Measurements from ENCODE around the gene MMP17. TPM values are rescaled to one million over a fixed set of nuclear protein-coding genes. Genes with fewer than 3 reads are reported as not detected.
"Not testable (repeated sequence)": the region's sequence is repeated elsewhere in the genome, so short reads cannot be mapped to it uniquely, and the experiment has no call there.

Gene MMP17
- polyA plus RNA-seq, 1 donor from 2014 or later: 79.0 TPM

DNA sequence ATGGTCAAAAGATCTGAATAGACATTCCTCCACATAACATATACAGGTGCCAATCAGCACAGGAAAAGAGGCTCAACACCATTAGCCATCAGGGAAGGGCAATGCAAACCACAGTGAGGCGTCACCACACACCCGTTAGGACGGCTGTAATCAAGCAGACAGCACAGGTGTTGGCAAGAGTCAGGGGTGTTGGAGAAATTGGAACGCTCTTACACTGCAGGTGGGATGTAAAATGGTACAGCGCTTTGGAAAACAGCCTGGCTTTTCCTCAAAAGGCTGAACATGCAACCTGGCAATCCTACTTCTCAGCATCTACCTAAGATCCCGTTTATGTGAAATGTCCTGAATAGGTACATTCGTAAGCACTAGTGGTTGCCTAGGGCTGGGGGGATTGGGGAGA, 21.5 kb upstream of the MMP17 start:
- TF ChIP-seq EZH2 (IDR thresholded peaks at IDR 0.05; ENCODE audit: borderline replicate concordance, insufficient read depth, low read length, poor library complexity, severe bottlenecking) (no peak), EP300 (conservative IDR thresholded peaks at IDR 0.05; ENCODE audit: poor library complexity, severe bottlenecking) (no peak)
- Histone ChIP-seq H3K9ac (ENCODE audit: low read length) (no peak overlapping the region), H3K9me2 (ENCODE audit: insufficient read depth, low read length) (no peaks in the 10 kb centered on the region), H3K27me3 (ENCODE audit: insufficient read depth, low read depth, low read length) (no peaks in the 10 kb centered on the region), H3K4me2 (ENCODE audit: low read length) (no peak overlapping the region), H3F3A (ENCODE audit: insufficient read depth, low read length, poor library complexity, severe bottlenecking) (no peaks in the 10 kb centered on the region), H2AFZ (ENCODE audit: low read depth, low read length) (no peak overlapping the region), H3K79me2 (replicated peaks; ENCODE audit: insufficient read depth, low read length) (no peaks in the 10 kb centered on the region), H3K36me3 (ENCODE audit: insufficient read depth, low read length) (no peaks in the 10 kb centered on the region), H3K27ac (ENCODE audit: low read length) (no peak overlapping the region), H3K4me3 (ENCODE audit: low read length) (no peak overlapping the region), H4K20me1 (ENCODE audit: insufficient read depth) (no peaks in the 10 kb centered on the region), H3K9me3 (ENCODE audit: low read length) (no peaks in the 10 kb centered on the region)

DNA sequence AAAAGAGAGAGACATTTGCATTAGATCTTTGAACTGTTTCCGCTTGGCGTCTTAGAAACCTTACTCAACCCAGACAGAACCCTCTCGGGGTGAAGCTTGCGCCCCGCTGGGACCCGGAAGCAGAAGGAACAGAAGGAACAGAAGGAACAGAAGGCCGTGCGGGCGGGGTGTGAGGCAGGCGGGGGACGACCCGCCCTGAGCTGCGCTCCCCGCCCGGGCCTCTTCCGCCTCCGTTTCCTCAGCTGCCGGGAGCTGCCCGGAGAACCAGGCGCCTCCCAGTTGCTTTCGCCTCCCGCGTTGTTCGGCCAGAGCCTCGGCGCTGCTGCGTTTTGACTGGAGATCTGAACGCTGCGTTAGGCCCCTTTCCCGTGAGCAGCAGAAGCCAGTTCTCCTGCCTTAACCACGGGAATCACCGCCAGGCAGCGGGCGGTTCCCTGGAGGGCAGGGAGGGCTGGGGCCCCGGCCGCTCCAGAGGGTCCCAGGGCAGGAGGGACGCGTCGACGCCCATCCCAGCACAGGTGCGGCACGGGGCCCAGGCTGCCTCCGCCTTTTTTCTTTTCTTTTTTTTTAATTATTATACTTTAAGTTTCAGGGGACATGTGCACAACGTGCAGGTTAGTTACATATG, 19.3 kb upstream of the MMP17 start:
- Histone ChIP-seq H3F3A (ENCODE audit: insufficient read depth, low read length, poor library complexity, severe bottlenecking) (no peaks in the 10 kb centered on the region), H3K27me3 (ENCODE audit: insufficient read depth, low read depth, low read length) (no peaks in the 10 kb centered on the region), H3K27ac (ENCODE audit: low read length) (no peak overlapping the region), H2AFZ (ENCODE audit: low read depth, low read length) (no peak overlapping the region), H3K4me2 (ENCODE audit: low read length) (no peak overlapping the region), H4K20me1 (ENCODE audit: insufficient read depth) (no peaks in the 10 kb centered on the region), H3K9me3 (ENCODE audit: low read length) (no peaks in the 10 kb centered on the region), H3K79me2 (replicated peaks; ENCODE audit: insufficient read depth, low read length) (no peaks in the 10 kb centered on the region), H3K36me3 (ENCODE audit: insufficient read depth, low read length) (no peaks in the 10 kb centered on the region), H3K4me3 (ENCODE audit: low read length) (no peak overlapping the region), H3K9me2 (ENCODE audit: insufficient read depth, low read length) (no peaks in the 10 kb centered on the region), H3K9ac (ENCODE audit: low read length) (no peak overlapping the region)
- TF ChIP-seq SMC3 (conservative IDR thresholded peaks at IDR 0.05; ENCODE audit: poor library complexity) (no peak), MXI1 (conservative IDR thresholded peaks at IDR 0.05; ENCODE audit: poor library complexity, severe bottlenecking) (no peak), RAD21 (conservative IDR thresholded peaks at IDR 0.05) (no peak), EZH2 (IDR thresholded peaks at IDR 0.05; ENCODE audit: borderline replicate concordance, insufficient read depth, low read length, poor library complexity, severe bottlenecking) (no peak), TAF1 (IDR thresholded peaks at IDR 0.05; ENCODE audit: low read depth) (no peak), POLR2AphosphoS5 (IDR thresholded peaks at IDR 0.05) (no peak), EP300 (conservative IDR thresholded peaks at IDR 0.05; ENCODE audit: poor library complexity, severe bottlenecking) (no peak)
- TF ChIP-seq, protein P1, sequence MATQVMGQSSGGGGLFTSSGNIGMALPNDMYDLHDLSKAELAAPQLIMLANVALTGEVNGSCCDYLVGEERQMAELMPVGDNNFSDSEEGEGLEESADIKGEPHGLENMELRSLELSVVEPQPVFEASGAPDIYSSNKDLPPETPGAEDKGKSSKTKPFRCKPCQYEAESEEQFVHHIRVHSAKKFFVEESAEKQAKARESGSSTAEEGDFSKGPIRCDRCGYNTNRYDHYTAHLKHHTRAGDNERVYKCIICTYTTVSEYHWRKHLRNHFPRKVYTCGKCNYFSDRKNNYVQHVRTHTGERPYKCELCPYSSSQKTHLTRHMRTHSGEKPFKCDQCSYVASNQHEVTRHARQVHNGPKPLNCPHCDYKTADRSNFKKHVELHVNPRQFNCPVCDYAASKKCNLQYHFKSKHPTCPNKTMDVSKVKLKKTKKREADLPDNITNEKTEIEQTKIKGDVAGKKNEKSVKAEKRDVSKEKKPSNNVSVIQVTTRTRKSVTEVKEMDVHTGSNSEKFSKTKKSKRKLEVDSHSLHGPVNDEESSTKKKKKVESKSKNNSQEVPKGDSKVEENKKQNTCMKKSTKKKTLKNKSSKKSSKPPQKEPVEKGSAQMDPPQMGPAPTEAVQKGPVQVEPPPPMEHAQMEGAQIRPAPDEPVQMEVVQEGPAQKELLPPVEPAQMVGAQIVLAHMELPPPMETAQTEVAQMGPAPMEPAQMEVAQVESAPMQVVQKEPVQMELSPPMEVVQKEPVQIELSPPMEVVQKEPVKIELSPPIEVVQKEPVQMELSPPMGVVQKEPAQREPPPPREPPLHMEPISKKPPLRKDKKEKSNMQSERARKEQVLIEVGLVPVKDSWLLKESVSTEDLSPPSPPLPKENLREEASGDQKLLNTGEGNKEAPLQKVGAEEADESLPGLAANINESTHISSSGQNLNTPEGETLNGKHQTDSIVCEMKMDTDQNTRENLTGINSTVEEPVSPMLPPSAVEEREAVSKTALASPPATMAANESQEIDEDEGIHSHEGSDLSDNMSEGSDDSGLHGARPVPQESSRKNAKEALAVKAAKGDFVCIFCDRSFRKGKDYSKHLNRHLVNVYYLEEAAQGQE (IDR thresholded peaks at IDR 0.05; ENCODE audit: borderline replicate concordance): no peak
- TF ChIP-seq, protein P2, sequence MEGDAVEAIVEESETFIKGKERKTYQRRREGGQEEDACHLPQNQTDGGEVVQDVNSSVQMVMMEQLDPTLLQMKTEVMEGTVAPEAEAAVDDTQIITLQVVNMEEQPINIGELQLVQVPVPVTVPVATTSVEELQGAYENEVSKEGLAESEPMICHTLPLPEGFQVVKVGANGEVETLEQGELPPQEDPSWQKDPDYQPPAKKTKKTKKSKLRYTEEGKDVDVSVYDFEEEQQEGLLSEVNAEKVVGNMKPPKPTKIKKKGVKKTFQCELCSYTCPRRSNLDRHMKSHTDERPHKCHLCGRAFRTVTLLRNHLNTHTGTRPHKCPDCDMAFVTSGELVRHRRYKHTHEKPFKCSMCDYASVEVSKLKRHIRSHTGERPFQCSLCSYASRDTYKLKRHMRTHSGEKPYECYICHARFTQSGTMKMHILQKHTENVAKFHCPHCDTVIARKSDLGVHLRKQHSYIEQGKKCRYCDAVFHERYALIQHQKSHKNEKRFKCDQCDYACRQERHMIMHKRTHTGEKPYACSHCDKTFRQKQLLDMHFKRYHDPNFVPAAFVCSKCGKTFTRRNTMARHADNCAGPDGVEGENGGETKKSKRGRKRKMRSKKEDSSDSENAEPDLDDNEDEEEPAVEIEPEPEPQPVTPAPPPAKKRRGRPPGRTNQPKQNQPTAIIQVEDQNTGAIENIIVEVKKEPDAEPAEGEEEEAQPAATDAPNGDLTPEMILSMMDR (IDR thresholded peaks at IDR 0.05; ENCODE audit: poor library complexity, severe bottlenecking): no peak

DNA sequence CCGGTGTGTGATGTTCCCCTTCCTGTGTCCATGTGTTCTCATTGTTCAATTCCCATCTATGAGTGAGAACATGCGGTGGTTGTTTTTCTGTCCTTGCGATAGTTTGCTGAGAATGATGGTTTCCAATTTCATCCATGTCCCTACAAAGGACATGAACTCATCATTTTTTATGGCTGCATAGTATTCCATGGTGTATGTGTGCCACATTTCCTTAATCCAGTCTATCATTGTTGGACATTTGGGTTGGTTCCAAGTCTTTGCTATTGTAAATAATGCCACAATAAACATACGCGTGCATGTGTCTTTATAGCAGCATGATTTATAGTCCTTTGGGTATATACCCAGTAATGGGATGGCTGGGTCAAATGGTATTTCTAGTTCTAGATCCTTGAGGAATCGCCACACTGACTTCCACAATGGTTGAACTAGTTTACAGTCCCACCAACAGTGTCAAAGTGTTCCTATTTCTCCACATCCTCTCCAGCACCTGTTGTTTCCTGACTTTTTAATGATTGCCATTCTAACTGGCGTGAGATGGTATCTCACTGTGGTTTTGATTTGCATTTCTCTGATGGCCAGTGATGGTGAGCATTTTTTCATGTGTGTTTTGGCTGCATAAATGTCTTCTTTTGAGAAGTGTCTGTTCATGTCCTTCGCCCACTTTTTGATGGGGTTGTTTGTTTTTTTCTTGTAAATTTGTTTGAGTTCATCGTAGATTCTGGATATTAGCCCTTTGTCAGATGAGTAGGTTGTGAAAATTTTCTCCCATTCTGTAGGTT, 18.5 kb upstream of the MMP17 start:
- not testable (repeated sequence) for H2AFZ ChIP-seq (ENCODE audit: low read depth, low read length); H3K9me2 ChIP-seq (ENCODE audit: insufficient read depth, low read length); H3K36me3 ChIP-seq (ENCODE audit: insufficient read depth, low read length); H3K27ac ChIP-seq (ENCODE audit: low read length); H3K4me3 ChIP-seq (ENCODE audit: low read length); H3K9me3 ChIP-seq (ENCODE audit: low read length); H4K20me1 ChIP-seq (ENCODE audit: insufficient read depth); H3K79me2 ChIP-seq (replicated peaks; ENCODE audit: insufficient read depth, low read length); H3F3A ChIP-seq (ENCODE audit: insufficient read depth, low read length, poor library complexity, severe bottlenecking); H3K4me2 ChIP-seq (ENCODE audit: low read length); H3K9ac ChIP-seq (ENCODE audit: low read length); H3K27me3 ChIP-seq (ENCODE audit: insufficient read depth, low read depth, low read length)

Data from neural cell (in vitro differentiated cells).